MCF 10A (cell line): ENCODE data around the gene SPINK7. TPM values are rescaled to one million over a fixed set of nuclear protein-coding genes. Genes with fewer than 3 reads are reported as not detected.
"Not testable (repeated sequence)": the region's sequence is repeated elsewhere in the genome, so short reads cannot be mapped to it uniquely, and the experiment has no call there.

Source experiments
- BruUV-seq: library from RNA; stranded (reverse); fragments of 400-500 nt; replicated peaks from 2 replicates; lab custom pipeline; 2021; lab: Mats Ljungman, UMichigan
- CTCF ChIA-PET: fragments of 300-600 bp; sonication (Branson Sonifier 250); formaldehyde crosslinking; extraction: SDS; loops from one replicate; lab custom pipeline; 2021; ENCODE audit warnings: antibody characterized with exemption, inconsistent platforms; lab: Yijun Ruan, JAX
- POLR2A ChIA-PET: fragments of 300-600, 350-650 bp; sonication (Branson Sonifier 250); formaldehyde crosslinking; extraction: SDS; loops from one replicate; lab custom pipeline; 2020; ENCODE audit warnings: antibody characterized with exemption, inconsistent platforms; lab: Yijun Ruan, JAX
- DNase-seq: peaks from one replicate; pipeline ENCODE4 v3.0.0-alpha.2; 2018; ENCODE audit not compliant: unreplicated experiment
- H3K27ac Mint-ChIP-seq: one replicate; pipeline ENCODE4 v1.8.0; 2022; ENCODE audit warnings: mild to moderate bottlenecking, low read depth, mixed read lengths; ENCODE audit not compliant: unreplicated experiment
- H3K27me3 Mint-ChIP-seq: one replicate; pipeline ENCODE4 v1.8.0; 2022; ENCODE audit warnings: mixed read lengths; ENCODE audit not compliant: insufficient read depth, unreplicated experiment
- H3K36me3 Mint-ChIP-seq: one replicate; pipeline ENCODE4 v1.8.0; 2022; ENCODE audit warnings: mild to moderate bottlenecking, moderate library complexity, mixed read lengths; ENCODE audit not compliant: insufficient read depth, unreplicated experiment
- H3K4me1 Mint-ChIP-seq: one replicate; pipeline ENCODE4 v1.8.0; 2022; ENCODE audit warnings: mixed read lengths; ENCODE audit not compliant: insufficient read depth, unreplicated experiment
- H3K4me3 Mint-ChIP-seq: one replicate; pipeline ENCODE4 v1.8.0; 2022; ENCODE audit warnings: mild to moderate bottlenecking, moderate library complexity, mixed read lengths; ENCODE audit not compliant: unreplicated experiment
- H3K9me3 Mint-ChIP-seq: one replicate; pipeline ENCODE4 v1.8.0; 2022; ENCODE audit warnings: mixed read lengths; ENCODE audit not compliant: unreplicated experiment
- CTCF ChIP-seq: fragments of 200-600 bp; IDR thresholded peaks from one replicate; pipeline ENCODE4 v1.8.0; 2022; ENCODE audit warnings: antibody characterized with exemption, mild to moderate bottlenecking; ENCODE audit not compliant: unreplicated experiment
- intact Hi-C: fragments of 100-400 bp; cut with micrococcal nuclease; formaldehyde crosslinking; loops from 2 replicates; pipeline ENCODE4 v1.14.1; 2022
- total RNA-seq: library from RNA; stranded (reverse); gene quantifications from 2 replicates; pipeline ENCODE4 v1.2.3, GENCODE V29; 2022

The SPINK7 gene
- total RNA-seq, 1 experiment from 2014 or later = not detected

DNA sequence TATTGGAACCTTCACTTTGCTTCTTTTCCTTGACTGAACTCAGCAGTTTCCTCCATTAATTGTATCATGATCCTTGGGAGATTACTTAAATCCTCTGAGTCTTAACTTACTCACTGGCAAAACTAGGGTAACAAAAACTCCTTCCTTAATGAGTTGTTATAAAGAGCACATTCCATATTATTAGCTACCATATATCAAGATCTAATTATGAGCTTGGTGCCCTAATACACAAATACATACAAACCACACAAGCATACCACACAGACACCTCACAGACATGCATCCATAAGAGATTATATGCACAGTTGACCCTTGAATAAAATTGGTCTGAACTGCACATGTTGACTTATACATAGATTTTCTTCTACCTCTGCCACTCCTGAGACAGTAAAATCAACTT lies 2.5 kb upstream of the SPINK7 start:
- DNase-seq = no peak
- Mint-ChIP-seq H3K27ac (no peak overlapping the region), H3K36me3 (no peaks in the 10 kb centered on the region), H3K4me1 (no peaks in the 10 kb centered on the region), H3K9me3 (peaks cover 16% of the 10 kb centered on the region), H3K27me3 (no peaks in the 10 kb centered on the region), H3K4me3 (no peak overlapping the region)
- BruUV-seq = no TSS peak
- ChIA-PET POLR2A (no interaction called here), CTCF (interaction anchor here (1.0 to 2.2 kb wide), 3 partner anchors 19 to 66 kb away, joined by 4 to 5 read pairs (median 4); no protein-coding TSS in a partner anchor)
- no peak for TF ChIP-seq CTCF
- intact Hi-C loops = no loop called here

- no peak for TF ChIP-seq CTCF
- Mint-ChIP-seq H3K36me3 (no peaks in the 10 kb centered on the region), H3K4me1 (no peaks in the 10 kb centered on the region), H3K27ac (no peak overlapping the region), H3K9me3 (peaks cover 16% of the 10 kb centered on the region), H3K4me3 (no peak overlapping the region), H3K27me3 (no peaks in the 10 kb centered on the region)
- POLR2A ChIA-PET = no interaction called here
- intact Hi-C loops = no loop called here
- no peak for DNase-seq
- no TSS peak for BruUV-seq
- CTCF ChIA-PET = interaction anchor here (0.5 to 2.2 kb wide), 4 partner anchors 63 to 419 kb away, joined by 3 to 5 read pairs (median 4); no protein-coding TSS in a partner anchor
These were observed 739 bp upstream of the SPINK7 start for GRCh38 chr5:148311484-148311883.

- peak; percentile 40 for TF ChIP-seq CTCF
- no peaks in the 10 kb centered on the region for H3K36me3 Mint-ChIP-seq
- H3K27ac Mint-ChIP-seq = no peak overlapping the region
- H3K4me3 Mint-ChIP-seq = no peak overlapping the region
- intact Hi-C loops = loop anchor here (1.0 kb wide), 2 partner anchors 39 to 60 kb away; no protein-coding TSS in a partner anchor
- no peaks in the 10 kb centered on the region for H3K27me3 Mint-ChIP-seq
- H3K4me1 Mint-ChIP-seq = no peaks in the 10 kb centered on the region
- POLR2A ChIA-PET = no interaction called here
- H3K9me3 Mint-ChIP-seq = peaks cover 8% of the 10 kb centered on the region
- peak; percentile 53 for DNase-seq
- BruUV-seq = no TSS peak
- CTCF ChIA-PET = interaction anchor here (0.5 to 3.1 kb wide), 14 partner anchors 9 to 723 kb away, joined by 3 to 24 read pairs (median 4); no protein-coding TSS in a partner anchor
These were observed 2.0 kb downstream of the SPINK7 start for GRCh38 chr5:148314187-148314586.

GRCh38 chr5:148314731-148315130 lies 2.5 kb downstream of the SPINK7 start:
- no peaks in the 10 kb centered on the region for H3K27me3 Mint-ChIP-seq
- no peaks in the 10 kb centered on the region for H3K36me3 Mint-ChIP-seq
- H3K27ac Mint-ChIP-seq = no peak overlapping the region
- TF ChIP-seq CTCF = no peak
- peaks cover 2% of the 10 kb centered on the region for H3K9me3 Mint-ChIP-seq
- ChIA-PET POLR2A (interaction anchor here (2.2 kb wide), 1 partner anchor 12 kb away, joined by 6 read pairs; no protein-coding TSS in a partner anchor), CTCF (interaction anchor here (0.5 to 3.1 kb wide), 12 partner anchors 9 to 724 kb away, joined by 3 to 24 read pairs (median 4); no protein-coding TSS in a partner anchor)
- intact Hi-C loops = loop anchor here (1.0 kb wide), 2 partner anchors 39 to 60 kb away; no protein-coding TSS in a partner anchor
- no peaks in the 10 kb centered on the region for H3K4me1 Mint-ChIP-seq
- no peak overlapping the region for H3K4me3 Mint-ChIP-seq
- no TSS peak for BruUV-seq
- no peak for DNase-seq

GRCh38 chr5:148320011-148320963 lies 8.1 kb downstream of the SPINK7 start:
- DNase-seq, BruUV-seq, H3K36me3 Mint-ChIP-seq, H3K27me3 Mint-ChIP-seq, H3K27ac Mint-ChIP-seq, intact Hi-C loops, H3K9me3 Mint-ChIP-seq, H3K4me1 Mint-ChIP-seq: not testable (repeated sequence)
- ChIA-PET POLR2A (interaction anchor here (0.6 kb wide), 1 partner anchor 849 kb away, joined by 3 read pairs; no protein-coding TSS in a partner anchor), CTCF (interaction anchor here (1.0 to 1.1 kb wide), 2 partner anchors 13 to 141 kb away, joined by 3 to 8 read pairs; no protein-coding TSS in a partner anchor)
- peak overlapping the region; percentile 59 for H3K4me3 Mint-ChIP-seq
